Muscle of arm (tissue), 12 donors: ENCODE results near the gene C19orf38. TPM values are rescaled to one million over a fixed set of nuclear protein-coding genes. Genes with fewer than 3 reads are reported as not detected.
"Not testable (repeated sequence)": the region's sequence is repeated elsewhere in the genome, so short reads cannot be mapped to it uniquely, and the experiment has no call there.

ENCODE experiments used
- DNase-seq: peaks from one replicate; pipeline ENCODE4 v3.0.0-alpha.2; 2013
- polyA plus RNA-seq, 12 donors: library from polyadenylated mRNA; unstranded; fragments of 120-200 nt; gene quantifications; one replicate each; pipeline ENCODE4 v1.2.1, GENCODE V29; 2013; ENCODE audit not compliant: insufficient read length in 12 of 12

Gene C19orf38
- polyA plus RNA-seq, 12 donors = 0.92 to 7.1 (median 2.9) TPM; not detected in 2

DNA sequence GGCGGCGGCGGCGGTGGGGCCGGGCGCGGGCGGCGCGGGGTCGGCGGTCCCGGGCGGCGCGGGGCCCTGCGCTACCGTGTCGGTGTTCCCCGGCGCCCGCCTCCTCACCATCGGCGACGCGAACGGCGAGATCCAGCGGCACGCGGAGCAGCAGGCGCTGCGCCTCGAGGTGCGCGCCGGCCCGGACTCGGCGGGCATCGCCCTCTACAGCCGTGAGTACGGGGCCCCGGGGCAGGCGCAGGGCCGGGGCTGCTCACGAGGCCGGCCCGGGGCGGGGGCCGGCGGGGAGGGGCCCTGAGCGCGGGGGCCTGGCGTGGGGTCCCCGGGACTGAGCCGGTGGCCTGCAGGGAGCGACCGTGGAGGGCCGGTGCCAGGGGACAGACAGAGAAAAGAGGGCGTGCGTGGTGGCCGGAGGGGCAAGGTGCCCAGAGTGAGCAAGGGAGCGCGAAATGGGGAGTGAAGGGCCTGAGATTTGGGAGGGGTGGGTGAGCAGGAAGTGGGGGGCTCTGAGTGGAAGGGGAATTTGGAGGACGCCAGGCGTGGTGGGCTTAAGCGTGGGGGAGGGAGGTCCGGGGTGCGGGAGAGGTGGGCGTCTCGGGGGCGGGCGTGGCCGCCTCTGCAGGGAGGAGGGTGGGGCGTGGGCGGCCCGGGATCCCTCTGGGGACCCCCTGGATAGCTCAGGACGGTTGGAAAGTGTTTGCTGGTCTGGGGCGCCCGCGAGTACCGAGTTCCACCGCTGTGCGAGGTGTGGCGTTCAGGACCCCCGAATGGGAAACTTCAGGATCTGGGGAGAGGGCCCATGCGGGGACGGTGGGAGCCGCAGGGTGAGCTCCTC is 23.7 kb downstream of the C19orf38 start:
- DNase-seq = no peak

DNA sequence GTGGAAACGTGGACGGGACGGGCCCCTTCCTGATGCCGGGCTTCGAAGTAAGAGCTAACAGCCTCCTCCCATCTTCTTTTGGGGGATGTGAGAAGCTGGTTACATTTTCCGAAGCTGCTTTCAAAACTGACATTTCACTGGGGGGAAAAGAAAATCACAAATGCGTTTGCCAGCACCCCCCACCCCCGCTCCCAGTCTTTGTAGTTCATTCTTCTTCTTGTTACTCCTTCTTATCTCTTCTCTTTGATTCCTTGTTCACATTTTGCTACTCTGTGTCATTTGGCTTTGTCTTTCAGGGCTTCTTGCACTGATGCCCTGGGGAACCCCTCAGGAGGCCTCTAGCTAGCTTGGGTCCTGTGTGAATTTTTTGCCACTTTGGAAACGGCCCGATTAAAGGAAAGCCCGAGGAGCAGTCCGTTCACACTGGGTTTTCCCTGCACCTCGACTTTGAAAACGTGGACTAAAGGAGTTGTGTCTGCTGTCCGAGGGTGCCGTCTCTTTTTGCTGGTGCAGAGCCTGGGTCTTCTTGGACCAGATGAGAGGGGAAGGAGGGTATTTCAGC is 24.4 kb downstream of the C19orf38 start:
- no peak for DNase-seq

DNA sequence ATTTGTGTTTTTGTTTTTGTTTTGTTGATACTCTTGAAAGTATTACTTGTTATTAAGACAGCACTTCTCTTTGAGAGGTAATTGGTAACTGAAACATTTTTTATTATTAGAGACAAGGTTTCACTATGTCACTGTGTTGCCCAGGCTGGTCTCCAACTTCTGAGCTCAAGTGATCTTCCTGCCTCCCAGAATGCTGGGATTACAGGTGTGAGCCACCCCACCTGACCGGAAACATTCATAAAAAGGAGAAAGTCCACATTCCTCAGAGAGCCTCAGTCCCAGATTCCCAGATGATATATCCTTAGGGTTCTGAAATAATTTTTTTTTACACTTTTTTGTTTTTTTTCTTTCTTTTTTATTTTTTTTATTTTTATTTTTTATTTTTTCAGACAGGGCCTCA is 25.8 kb downstream of the C19orf38 start:
- no peak for DNase-seq

DNA sequence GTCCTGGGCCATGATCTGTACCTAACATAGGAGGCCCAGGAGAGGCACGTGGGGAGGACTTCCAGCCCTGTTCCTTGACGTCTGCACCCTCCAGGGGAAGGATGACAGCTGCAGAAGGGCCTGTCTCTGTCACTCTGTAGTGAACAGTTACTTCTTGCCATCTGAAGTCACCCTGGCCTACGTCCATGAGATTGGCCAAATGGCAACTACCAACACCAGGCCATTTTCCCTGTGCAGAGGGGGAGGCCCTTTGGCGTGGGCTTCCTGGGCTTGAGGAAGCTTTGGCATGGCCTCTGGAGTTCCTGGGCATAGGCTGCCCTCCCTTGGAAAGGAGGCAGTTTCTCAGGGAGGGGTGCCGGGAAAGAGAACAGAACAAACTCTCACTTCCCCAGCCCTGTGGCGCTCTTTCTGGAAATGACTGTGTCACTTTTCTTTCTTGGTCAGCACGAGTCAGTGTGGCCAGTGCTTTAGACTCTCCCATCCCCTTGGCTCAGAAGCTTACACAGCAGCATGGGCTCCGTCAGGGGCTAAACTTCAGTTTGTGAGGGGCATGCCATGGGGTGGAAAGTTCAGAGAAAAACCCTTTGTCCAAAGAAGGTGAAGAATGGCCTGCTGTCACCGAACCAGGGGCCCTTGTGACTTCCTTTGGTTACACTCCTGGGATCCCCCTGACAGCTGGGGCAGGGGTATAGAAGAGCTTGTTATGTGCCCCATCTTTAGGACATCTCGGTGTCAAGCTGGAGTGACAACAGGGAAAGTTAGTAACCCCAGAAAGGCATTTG is 28.4 kb downstream of the C19orf38 start:
- no peak for DNase-seq

DNA sequence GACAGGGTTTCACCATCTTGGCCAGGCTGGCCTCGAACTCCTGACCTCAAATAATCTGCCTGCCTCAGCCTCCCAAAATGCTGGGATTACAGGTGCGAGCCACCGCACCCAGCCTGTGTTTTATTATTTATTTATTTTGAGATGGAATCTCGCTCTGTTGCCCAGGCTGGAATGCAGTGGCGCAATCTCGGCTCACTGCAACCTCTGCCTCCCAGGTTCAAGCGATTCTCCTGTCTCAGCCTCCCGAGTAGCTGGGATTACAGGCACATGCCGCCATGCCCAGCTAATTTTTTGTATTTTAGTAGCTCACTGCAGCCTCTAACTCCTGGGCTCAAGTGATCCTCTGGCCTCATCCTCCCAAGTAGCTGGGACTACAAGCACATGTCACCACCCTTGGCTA is 29.4 kb downstream of the C19orf38 start:
- DNase-seq = not testable (repeated sequence)

DNA sequence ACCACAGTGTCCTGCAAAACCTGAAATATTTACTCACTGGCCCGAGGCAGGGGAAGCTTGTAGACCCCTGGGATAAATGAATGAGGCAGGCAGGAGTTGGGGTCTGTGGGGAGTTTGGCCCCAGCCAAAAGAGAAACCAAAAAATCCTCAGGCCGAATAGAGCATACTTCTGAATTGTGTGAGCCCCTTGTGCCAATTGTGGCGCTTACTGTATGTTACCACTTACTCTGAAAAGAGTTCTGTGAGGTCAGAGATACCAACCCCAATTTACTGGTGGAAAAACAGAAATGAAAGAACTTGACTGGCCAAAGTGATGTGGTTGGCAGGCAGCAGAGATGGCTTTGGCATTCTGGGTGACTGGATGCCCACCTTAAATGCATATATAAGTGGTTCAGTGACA is 30.0 kb downstream of the C19orf38 start:
- DNase-seq = no peak

DNA sequence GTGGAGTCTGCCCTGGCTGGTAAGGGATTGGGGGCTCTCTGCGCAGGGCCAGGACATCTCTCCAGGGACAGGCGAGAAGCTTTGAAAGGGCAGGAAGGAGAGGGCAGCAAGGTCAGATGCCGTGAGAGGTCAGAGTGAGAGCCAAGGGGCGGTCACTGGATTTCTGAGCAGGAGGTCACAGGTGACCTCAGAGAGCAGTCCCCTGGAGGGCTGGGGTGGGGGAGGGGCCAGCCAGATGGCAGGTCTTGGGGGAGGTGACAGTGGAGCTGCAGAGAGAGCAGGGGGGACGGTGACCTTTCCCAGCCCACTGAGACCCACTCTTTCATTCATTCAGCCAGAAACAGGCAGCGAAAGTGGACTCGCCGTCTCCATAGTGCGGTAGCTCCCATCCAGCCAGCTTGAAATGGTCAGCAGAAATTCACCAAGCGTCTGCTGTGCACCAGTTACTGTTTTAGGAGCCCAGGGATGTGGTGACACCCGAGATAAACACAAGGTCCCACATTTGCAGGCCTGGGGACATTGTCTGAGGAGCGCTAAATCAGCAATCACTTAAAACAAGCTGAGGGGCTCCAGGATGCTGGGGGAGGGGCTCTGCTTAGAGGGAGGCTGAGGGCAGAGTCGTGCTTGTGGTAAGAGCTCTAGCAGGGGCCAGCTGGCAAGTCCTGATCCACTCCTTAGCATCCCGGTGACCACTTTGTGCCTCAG is 33.3 kb downstream of the C19orf38 start:
- no peak for DNase-seq

DNA sequence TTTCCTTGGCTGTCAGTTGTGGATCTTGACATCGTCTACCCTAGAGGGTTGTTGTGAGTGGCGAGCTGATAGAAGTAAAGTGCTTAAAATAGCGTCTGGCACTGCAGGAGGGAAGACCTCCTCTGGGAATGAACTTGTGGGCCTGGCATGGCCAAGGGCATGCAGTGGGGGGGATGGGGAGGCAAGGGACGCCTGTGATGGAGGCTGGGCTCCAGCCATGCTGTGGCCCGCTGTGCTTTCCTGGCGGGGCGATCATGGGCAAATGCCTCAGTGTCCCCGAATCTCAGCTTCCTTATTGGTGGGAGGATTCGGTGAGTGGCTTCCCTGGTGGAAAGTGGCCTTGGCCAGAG is 33.9 kb downstream of the C19orf38 start:
- DNase-seq = no peak

DNA sequence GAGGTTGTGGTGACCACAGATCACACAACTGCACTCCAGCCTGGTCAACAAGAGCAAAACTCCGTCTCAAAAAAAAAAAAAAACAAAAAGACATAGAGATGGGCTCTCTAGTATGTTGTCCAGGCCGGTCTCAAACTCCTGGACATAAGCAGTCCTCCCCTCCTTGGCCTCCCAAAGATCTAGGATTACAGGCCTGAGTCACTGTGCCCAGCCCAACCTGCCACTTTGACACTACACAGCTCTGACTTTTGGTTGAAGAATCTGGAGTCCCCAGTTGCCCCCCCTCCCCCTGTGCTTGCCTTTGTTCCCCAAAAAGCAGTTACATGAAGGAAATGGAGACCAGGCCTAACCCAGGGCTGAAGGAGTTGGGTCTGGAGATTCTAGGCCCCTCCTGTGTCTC is 36.1 kb downstream of the C19orf38 start:
- DNase-seq = no peak

DNA sequence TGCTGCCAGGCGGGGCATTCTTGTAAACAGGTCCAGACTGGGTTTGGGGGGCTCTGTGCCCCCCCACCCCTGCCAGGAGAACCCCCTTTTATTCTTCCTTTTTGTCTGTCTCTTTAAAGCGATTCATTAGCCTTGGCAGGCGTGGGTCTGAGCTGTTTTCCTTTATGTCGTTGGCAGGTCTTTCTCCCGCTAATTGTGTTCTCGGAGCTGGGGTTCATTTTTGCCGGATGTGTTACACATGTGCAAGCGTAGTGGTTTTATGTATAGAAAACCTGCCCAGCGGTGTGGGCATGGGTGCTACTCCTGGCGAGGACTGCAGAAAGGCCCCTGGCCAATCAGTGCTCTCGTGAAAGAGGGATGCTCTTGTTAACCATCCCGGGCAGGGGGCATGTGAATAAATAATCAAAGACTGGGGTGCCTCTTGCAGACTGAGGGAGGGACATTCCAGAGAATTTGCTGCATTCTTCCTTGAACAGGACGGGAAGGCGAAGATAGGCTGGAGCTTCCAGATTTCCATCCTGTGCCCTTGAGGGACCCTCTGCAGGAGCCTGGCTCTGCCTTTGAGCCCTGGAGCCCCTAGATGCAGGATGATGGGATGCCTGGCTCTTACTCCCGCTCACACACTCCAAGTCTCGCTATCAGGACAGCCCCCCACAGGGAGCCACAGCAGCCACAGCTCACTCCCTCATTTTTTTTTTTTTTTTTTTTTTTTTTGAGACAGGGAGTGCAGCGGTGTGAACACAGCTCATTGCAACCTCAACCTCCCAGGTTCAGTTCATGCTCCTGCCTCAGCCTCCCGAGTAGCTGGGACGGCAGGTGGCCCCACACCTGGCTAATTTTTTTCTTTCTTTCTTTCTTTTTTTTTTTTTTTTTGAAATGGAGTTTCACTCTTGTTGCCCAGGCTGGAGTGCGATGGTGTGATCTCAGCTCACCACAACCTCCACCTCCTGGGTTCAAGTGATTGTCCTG is 37.3 kb downstream of the C19orf38 start:
- no peak for DNase-seq

DNA sequence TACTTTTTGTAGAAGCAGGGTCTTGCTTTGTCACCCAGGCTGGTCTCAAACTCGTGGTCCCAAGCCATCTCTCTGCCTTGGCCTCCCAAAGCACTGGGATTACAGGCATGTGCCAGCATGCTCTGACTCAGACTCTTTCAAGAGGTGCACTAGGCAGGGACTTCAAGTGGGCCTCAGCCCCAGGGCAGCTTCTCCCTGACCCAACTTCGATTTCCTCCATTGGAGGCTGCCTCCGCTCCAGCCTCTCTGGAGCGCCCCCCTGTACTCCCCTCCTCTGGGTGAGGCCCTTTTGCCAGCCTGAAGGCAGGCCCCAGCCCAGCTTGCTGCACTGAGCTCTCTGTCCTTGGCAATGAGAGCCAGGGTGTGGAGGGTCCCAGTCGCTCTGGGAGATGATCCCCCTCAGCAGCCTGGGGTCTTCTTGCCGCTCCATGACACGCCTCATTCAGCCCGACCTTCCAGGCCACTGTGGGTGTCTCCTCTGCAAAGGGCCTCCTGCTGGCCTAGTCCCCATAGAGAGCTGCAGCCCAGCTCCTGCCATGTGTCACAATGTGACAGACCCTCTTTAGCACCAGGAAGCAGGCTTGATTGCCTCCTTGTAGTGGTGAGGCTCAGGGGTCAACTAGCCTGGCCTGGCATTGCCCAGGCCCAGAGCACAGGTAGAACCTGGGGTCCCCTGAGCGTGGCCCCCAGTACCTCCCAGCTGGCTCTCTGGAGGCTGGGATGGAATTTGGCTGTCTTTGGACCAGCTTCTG is 39.6 kb downstream of the C19orf38 start:
- no peak for DNase-seq

DNA sequence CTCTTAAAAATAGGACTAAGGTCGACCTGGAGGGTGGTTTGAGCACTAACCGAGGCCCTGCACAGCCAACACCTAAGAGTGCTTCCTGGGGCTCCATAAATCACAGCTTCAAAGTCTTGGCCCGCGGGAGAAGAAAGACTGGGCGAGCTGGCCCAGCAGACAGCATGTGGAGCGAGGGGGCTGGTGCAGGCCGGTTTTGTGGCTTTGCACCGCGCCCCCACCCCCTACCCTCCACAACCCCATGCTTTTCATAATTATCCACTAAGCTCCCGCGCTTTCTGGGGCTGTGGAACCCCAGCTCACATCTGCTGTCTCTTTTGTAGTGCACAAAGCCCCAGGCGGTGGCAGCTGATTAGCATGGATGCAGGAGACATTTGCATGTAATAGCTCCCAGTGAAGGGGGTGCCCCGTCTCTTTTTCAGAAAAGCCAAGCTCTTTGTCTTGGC is 40.2 kb downstream of the C19orf38 start:
- no peak for DNase-seq

DNA sequence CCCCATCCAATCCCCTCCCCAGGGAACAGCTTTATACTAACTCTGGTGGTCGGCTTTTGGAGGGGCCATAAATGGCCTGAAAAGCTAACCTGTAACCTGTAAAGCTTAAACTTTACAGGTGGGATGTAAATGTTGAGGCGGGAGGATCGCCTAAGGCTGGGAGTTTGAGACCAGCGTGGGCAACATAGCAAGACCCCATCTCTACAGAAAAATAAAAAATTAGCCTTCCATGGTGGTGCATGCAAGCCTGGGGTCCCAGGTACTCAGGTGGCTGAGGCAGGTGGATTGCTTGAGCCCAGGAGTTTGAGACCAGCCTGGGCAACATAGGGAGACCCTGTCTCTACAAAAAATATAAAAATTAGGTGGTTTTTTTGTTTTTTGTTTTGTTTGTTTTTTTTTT is 41.7 kb downstream of the C19orf38 start:
- no peak for DNase-seq

DNA sequence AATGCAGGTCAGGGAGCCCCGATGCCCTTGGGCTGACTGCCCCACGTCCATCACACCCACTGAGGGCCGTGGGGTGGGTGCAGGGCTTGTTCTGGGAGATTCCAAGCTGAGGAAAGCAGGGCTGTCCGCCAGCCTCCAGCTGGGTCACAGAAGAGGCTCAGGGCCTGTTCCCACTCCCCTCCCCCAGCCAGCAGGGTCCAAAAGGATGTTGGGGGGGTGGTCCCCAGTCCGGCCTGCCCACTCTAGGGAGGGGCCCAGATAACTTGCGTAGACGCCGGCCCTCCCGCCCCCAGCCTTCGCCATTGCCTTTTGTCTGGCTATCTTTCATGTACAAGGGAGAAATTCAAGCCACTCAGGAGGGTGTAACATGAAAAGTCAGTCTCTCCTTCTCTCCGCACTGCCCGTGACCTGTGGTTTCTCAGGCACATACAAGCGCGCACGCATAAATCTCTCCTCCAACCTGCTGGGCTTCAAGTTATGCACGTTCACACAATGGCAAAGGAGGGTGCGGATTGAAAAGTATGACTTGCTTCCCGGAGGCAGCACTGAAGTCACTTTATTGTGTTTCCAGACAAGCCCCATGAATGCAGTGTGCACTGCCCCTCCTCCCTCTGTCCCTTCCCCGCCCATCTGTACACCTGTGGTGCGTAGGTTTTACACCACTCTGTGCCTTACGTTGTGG is 43.3 kb downstream of the C19orf38 start:
- no peak for DNase-seq

DNA sequence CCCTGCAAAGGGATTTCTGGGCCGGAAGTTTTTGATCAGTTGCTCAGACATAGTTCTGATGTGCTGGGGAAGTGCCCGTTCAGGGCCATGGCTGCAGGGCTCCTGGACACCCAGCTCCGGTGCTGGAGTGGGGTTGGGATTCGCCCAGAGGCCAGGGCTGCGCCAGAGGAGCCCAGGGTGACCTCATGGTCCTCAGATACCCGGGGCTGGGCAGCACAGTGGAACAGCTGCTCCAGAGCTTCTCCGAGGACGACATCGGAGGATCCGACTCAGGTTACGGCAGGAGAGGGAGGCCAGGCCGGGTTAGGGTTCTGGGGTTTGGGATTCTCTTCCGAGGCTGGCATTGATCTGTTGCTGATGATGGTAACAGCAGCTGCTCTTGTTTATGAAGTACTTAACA is 44.0 kb downstream of the C19orf38 start:
- no peak for DNase-seq

DNA sequence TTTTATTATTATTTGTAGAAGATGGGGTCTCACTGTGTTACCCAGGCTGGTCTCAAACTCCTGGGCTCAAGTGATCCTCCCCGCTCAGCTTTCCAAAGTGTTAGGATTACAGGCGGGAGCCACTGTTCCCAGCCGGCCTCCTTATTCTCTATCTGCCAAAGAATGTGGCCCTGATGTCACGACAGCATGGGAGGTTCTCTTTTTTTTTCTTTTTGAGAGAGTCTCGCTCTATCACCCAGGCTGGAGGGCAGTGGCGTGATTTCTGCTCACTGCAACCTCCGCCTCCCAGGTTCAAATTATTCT is 46.6 kb downstream of the C19orf38 start:
- DNase-seq = no peak

DNA sequence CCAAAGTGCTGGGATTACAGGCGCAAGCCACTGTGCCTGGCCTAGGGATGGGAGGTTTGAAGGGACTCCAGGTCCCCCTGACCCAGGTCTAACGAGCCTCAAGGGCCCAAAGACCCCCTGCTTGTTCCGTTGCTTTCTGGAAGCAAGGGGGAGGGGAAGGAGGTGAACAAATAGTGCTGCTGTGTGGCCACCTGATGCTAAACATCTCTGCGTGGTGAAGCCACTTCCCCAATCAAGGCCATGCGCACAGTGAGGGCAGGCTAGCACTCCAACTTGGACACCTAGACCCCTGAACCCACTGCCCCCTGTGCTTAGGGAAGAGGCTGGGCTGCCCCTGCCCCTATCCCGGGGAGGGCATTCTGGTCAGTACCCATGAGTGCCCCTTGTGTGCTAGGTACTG is 47.1 kb downstream of the C19orf38 start:
- DNase-seq = no peak

DNA sequence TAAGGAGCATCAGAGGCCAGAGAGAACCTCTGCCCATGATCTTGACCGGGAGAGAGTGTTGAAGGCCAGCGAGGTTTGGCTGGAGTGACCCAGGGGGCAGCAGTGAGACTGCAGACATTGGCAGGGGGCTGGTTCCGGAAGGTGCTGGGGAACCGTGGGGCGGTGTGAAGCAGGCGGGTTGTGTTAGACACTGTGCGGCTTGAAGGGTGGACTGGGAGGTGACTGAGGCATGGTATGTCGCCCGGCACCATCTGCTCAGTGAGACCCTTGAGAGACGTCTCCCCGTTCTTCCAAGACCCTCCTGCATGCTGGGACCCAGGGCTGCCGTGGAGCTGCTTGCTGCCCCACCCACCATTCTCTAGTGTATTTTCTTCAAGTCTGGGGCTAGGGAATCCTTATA is 47.7 kb downstream of the C19orf38 start:
- DNase-seq = no peak

DNA sequence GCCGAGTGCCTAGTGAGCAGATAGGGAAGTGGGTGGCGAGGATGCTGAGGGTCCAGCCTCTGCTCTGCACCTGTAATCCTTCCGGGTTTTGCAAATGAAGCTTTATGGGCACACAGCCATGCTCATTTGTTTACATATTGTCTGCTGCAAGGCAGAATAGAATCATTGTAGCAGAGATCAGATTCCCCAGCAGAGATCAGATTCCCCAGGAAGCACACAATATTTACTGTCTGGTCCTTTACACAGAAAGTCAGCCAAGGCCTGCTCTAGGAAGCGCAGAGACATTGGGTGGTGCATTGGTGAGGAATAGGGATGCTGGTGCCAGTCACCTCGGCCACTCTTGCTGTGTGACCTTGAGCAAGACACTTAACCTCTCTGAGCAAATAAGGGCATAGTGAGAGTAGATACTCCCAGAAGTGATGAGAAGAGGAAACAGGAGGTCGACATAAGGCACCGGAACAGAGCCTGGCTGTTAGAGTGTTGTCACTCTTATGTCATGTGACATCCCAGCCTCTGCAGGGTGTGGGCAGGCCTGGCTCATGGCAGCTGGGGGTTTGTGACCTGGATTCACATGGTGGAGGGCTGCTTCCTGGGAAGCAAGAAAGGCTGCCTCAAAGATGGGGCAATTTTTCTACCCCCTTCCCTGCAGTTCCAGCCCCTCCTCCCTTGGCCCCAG is 48.8 kb downstream of the C19orf38 start:
- no peak for DNase-seq
